K562 (cell line): ENCODE data around the gene KLK6. TPM values are rescaled to one million over a fixed set of nuclear protein-coding genes. Genes with fewer than 3 reads are reported as not detected.

Experiments
- ARID1B ChIP-seq: fragments of 450-650 bp; IDR thresholded peaks from 2 replicates; pipeline ENCODE4 v1.6.1; 2016; ENCODE audit warnings: antibody characterized with exemption, mild to moderate bottlenecking, inconsistent platforms
- ATF7 ChIP-seq: fragments of 450-650 bp; IDR thresholded peaks from 2 replicates; pipeline ENCODE4 v1.7.1; 2014; ENCODE audit warnings: mild to moderate bottlenecking, moderate library complexity
- C11orf30 ChIP-seq: fragments of 450-650 bp; IDR thresholded peaks from 2 replicates; pipeline ENCODE4 v1.6.1; 2016; ENCODE audit warnings: low read depth, mild to moderate bottlenecking
- EHMT2 ChIP-seq: fragments of 450-650 bp; IDR thresholded peaks from 2 replicates; pipeline ENCODE4 v1.6.1; 2018; ENCODE audit warnings: antibody characterized with exemption
- ERF ChIP-seq: fragments of 450-650 bp; formaldehyde crosslinking; IDR thresholded peaks from 2 replicates; pipeline ENCODE4 v1.4.0; 2020; ENCODE audit warnings: mild to moderate bottlenecking, mixed read lengths
- ESRRA ChIP-seq: fragments of 450-650 bp; IDR thresholded peaks from 2 replicates; pipeline ENCODE4 v1.6.1; 2014; ENCODE audit warnings: low read depth, mild to moderate bottlenecking, moderate library complexity, borderline replicate concordance
- JUND ChIP-seq, 2 experiments: IDR thresholded peaks; 2 replicates in 1 of 2; 3 replicates in 1 of 2; pipeline ENCODE4 v1.6.1; 2011; ENCODE audit warnings: borderline replicate concordance in 2 of 2, low read depth in 2 of 2, low read length in 2 of 2, improper control_type of control experiment in 1 of 2, missing biosample characterization in 1 of 2, missing genetic modification characterization in 1 of 2, missing genetic modification reagents in 1 of 2
- MAFG ChIP-seq: fragments of 450-650 bp; conservative IDR thresholded peaks from 2 replicates; pipeline ENCODE4 v1.6.1; 2016; ENCODE audit warnings: missing genetic modification characterization, missing compliant biosample characterization
- MBD2 ChIP-seq: sonication (generic); IDR thresholded peaks from 2 replicates; pipeline ENCODE4 v1.6.1; 2016; ENCODE audit warnings: low read depth, borderline replicate concordance
- NFE2L1 ChIP-seq: fragments of 450-650 bp; IDR thresholded peaks from 2 replicates; pipeline ENCODE4 v1.6.1; 2016; ENCODE audit warnings: missing genetic modification characterization, low read depth, mild to moderate bottlenecking, missing compliant biosample characterization, moderate library complexity, borderline replicate concordance
- NONO ChIP-seq, 2 experiments: fragments of 200-400 bp in 1 of 2; fragments of 450-650 bp in 1 of 2; formaldehyde crosslinking in 1 of 2; IDR thresholded peaks; 2 replicates each; pipeline ENCODE4 v1.6.1; 2017; ENCODE audit warnings: low read depth in 2 of 2, mild to moderate bottlenecking in 2 of 2, moderate library complexity in 2 of 2, low read length in 1 of 2
- SMARCA4 ChIP-seq: fragments of 450-650 bp; IDR thresholded peaks from 2 replicates; pipeline ENCODE4 v1.6.1; 2016
- SMC3 ChIP-seq: conservative IDR thresholded peaks from 2 replicates; pipeline ENCODE4 v1.6.1; 2011; ENCODE audit warnings: low read depth, low read length, improper control_type of control experiment; ENCODE audit not compliant: insufficient read depth
- polyA plus RNA-seq, 8 experiments: library from polyadenylated mRNA; depleted of rRNA in 4 of 8; stranded (reverse) in 5 of 8; unstranded in 3 of 8; fragments of >200 nt; fragmentation: Nextera tagmentation in 2 of 8; fragmentation: Illumina TruSeq in 1 of 8; extraction: Ambion mirVana in 2 of 8; extraction: Trizol in 1 of 8; gene quantifications; 2 replicates each; pipeline versions ENCODE4 v1.2.1 to v1.2.3, GENCODE V29; 2011 to 2014; ENCODE audit warnings: inconsistent platforms in 1 of 8, missing spikeins in 1 of 8
- total RNA-seq, 7 experiments: library from RNA; depleted of rRNA in 6 of 7; stranded (reverse); fragments of >200 nt in 6 of 7; fragmentation: Illumina TruSeq in 2 of 7; extraction: Trizol in 2 of 7; gene quantifications; 2 replicates each; pipeline versions ENCODE4 v1.2.1 to v1.2.3, GENCODE V29; 2011 to 2021; ENCODE audit warnings: low replicate concordance in 1 of 7

The KLK6 gene
- total and polyA plus RNA-seq, 9 of the 15 experiments (the other 6 are each of a cell fraction or from before 2014, with no cell fraction given), result not detected

DNA sequence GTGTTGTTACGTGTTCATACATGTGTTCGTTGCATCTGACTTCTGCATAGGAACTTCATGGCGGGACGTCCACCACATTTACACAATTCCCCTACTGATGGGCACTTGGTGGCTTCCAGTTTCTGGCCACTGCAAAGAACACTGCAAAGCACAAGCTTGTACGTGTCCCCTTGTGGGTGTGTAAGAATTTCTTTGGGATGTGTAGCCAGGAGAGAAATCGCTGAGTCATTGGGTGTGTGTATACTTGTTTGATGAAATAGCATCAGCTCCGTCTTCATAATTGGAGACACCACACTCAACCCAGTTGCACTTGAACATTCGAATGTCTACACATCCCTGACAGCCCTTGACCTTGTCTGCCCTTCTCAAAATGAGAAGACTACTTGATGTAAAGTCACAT, 35.8 kb downstream of the KLK6 start (continued):
- TF ChIP-seq SMARCA4 (peak; percentile 43; the same call in 1 of the 2 replicates), C11orf30 (peak; percentile 93), MBD2 (no peak), ATF7 (0 out of 2 replicates have a peak, but pooled peaks have one; percentile 31), NFE2L1 (tag) (peak; percentile 95), MAFG (peak; percentile 98), SMC3 (no peak), NONO (IDR thresholded peaks at IDR 0.05; ENCODE audit: low read depth in 2 of 2, low read length in 1 of 2) (no peak), EHMT2 (0 out of 2 replicates have a peak, but pooled peaks have one; percentile 38), ARID1B (peak; percentile 42), JUND (IDR thresholded peaks at IDR 0.05; ENCODE audit: borderline replicate concordance, low read depth, low read length) (no peak), JUND (tag; IDR thresholded peaks at IDR 0.05; ENCODE audit: borderline replicate concordance, low read depth, low read length) (0 out of 3 replicates have a peak, but pooled peaks have one; percentile 28), ERF (CRISPR knock-in tag) (no peak), ESRRA (0 out of 2 replicates have a peak, but pooled peaks have one; percentile 21)
